NCI-H345 treated with DMSO at 0.1 percent for 48 hours (cell line): Measurements from ENCODE around the gene PIGU.
"Not testable (repeated sequence)": the region's sequence is repeated elsewhere in the genome, so short reads cannot be mapped to it uniquely, and the experiment has no call there.

Source experiments
- DNase-seq: peaks from one replicate; lab custom pipeline; 2025; ENCODE audit not compliant: unreplicated experiment; lab: John Stamatoyannopoulos, UW

Gene PIGU

GRCh38 chr20:34537651-34538050 is 139.2 kb downstream of the PIGU start:
- DNase-seq = no peak

GRCh38 chr20:34536798-34537394 is 140.0 kb downstream of the PIGU start:
- no peak for DNase-seq

- no peak for DNase-seq
Measured at GRCh38 chr20:34535857-34536256, 141.0 kb downstream of the PIGU start.

- no peak for DNase-seq
Measured at GRCh38 chr20:34535301-34535840, 141.5 kb downstream of the PIGU start.

- DNase-seq = no peak
Measured at GRCh38 chr20:34534391-34535165, 142.3 kb downstream of the PIGU start.

- DNase-seq = no peak
Measured at GRCh38 chr20:34532756-34533155, 144.1 kb downstream of the PIGU start.

GRCh38 chr20:34532320-34532719 is 144.6 kb downstream of the PIGU start:
- no peak for DNase-seq

- DNase-seq = no peak
Measured at GRCh38 chr20:34531608-34532265, 145.2 kb downstream of the PIGU start.

GRCh38 chr20:34530342-34530741 is 146.6 kb downstream of the PIGU start:
- DNase-seq = no peak

GRCh38 chr20:34529742-34530141 is 147.2 kb downstream of the PIGU start:
- DNase-seq = no peak

GRCh38 chr20:34528921-34529297 is 148.0 kb downstream of the PIGU start:
- no peak for DNase-seq

- DNase-seq = no peak
Measured at GRCh38 chr20:34527016-34527415, 149.9 kb downstream of the PIGU start.

- DNase-seq = no peak
Measured at GRCh38 chr20:34526466-34526865, 150.4 kb downstream of the PIGU start.

- DNase-seq = no peak
Measured at GRCh38 chr20:34525709-34526416, 151.0 kb downstream of the PIGU start.

GRCh38 chr20:34525342-34525708 is 151.6 kb downstream of the PIGU start:
- DNase-seq = no peak

- DNase-seq = no peak
Measured at GRCh38 chr20:34524426-34524825, 152.5 kb downstream of the PIGU start.

- no peak for DNase-seq
Measured at GRCh38 chr20:34522969-34523871, 153.7 kb downstream of the PIGU start.

- DNase-seq = not testable (repeated sequence)
Measured at GRCh38 chr20:34519841-34520240, 157.1 kb downstream of the PIGU start.

GRCh38 chr20:34518863-34519262 is 158.0 kb downstream of the PIGU start:
- DNase-seq = not testable (repeated sequence)

- no peak for DNase-seq
Measured at GRCh38 chr20:34517114-34517505, 159.8 kb downstream of the PIGU start.
